HepG2 (cell line): ENCODE data around the gene OTOP1. TPM values are rescaled to one million over a fixed set of nuclear protein-coding genes. Genes with fewer than 3 reads are reported as not detected.
"Not testable (repeated sequence)": the region's sequence is repeated elsewhere in the genome, so short reads cannot be mapped to it uniquely, and the experiment has no call there.

Experiments used
- CEBPG ChIP-seq: IDR thresholded peaks from 2 replicates; pipeline ENCODE4 v1.6.1; 2016
- EHMT2 ChIP-seq: fragments of 200-600 bp; sonication (generic); IDR thresholded peaks from 2 replicates; pipeline ENCODE4 v1.7.0; 2017; ENCODE audit warnings: antibody characterized with exemption, low read depth, low read length, borderline replicate concordance
- EP300 ChIP-seq, 3 experiments: sonication (generic) in 1 of 3; formaldehyde crosslinking in 1 of 3; IDR thresholded peaks; 2 replicates each; pipeline versions ENCODE4 v1.5.1 to v1.6.1; 2011 to 2020; ENCODE audit warnings: low read depth in 2 of 3, low read length in 2 of 3, borderline replicate concordance in 1 of 3, improper control_type of control experiment in 1 of 3, mild to moderate bottlenecking in 1 of 3, missing genetic modification reagents in 1 of 3, moderate library complexity in 1 of 3
- FOXA1 ChIP-seq, 2 experiments: fragments of 450-650 bp in 1 of 2; sonication (generic) in 1 of 2; formaldehyde crosslinking in 1 of 2; IDR thresholded peaks; 2 replicates each; pipeline versions ENCODE4 v1.4.0 to v1.6.1; 2016 to 2020; ENCODE audit warnings: missing genetic modification reagents in 1 of 2
- FOXO1 ChIP-seq: sonication (generic); formaldehyde crosslinking; IDR thresholded peaks from 2 replicates; pipeline ENCODE4 v1.4.0; 2020; ENCODE audit warnings: missing genetic modification reagents
- KAT8 ChIP-seq: IDR thresholded peaks from 2 replicates; pipeline ENCODE4 v1.6.1; 2016; ENCODE audit warnings: missing genetic modification reagents, missing compliant biosample characterization
- KDM6A ChIP-seq: IDR thresholded peaks from 2 replicates; pipeline ENCODE4 v1.6.1; 2016; ENCODE audit warnings: low read depth
- NONO ChIP-seq, 2 experiments: fragments of 450-650 bp in 1 of 2; sonication (generic) in 1 of 2; formaldehyde crosslinking in 1 of 2; IDR thresholded peaks in 1 of 2; conservative IDR thresholded peaks in 1 of 2; 2 replicates each; pipeline versions ENCODE4 v1.6.1 to v1.8.0; 2017 to 2022; ENCODE audit warnings: mild to moderate bottlenecking in 1 of 2, missing genetic modification reagents in 1 of 2, moderate library complexity in 1 of 2
- PATZ1 ChIP-seq: sonication (generic); formaldehyde crosslinking; IDR thresholded peaks from 2 replicates; pipeline ENCODE4 v1.4.0; 2020; ENCODE audit warnings: missing genetic modification reagents
- SOX13 ChIP-seq, 3 experiments: fragments of 450-650 bp in 1 of 3; sonication (generic) in 1 of 3; formaldehyde crosslinking in 1 of 3; IDR thresholded peaks in 2 of 3; conservative IDR thresholded peaks in 1 of 3; 2 replicates each; pipeline versions ENCODE4 v1.5.0 to v1.6.1; 2016 to 2020; ENCODE audit warnings: antibody characterized with exemption in 1 of 3, mild to moderate bottlenecking in 1 of 3, missing compliant biosample characterization in 1 of 3, missing genetic modification reagents in 1 of 3, moderate library complexity in 1 of 3
- SP5 ChIP-seq: IDR thresholded peaks from 2 replicates; pipeline ENCODE4 v1.6.1; 2016; ENCODE audit warnings: low read depth, borderline replicate concordance
- TBX2 ChIP-seq: sonication (generic); formaldehyde crosslinking; IDR thresholded peaks from 2 replicates; pipeline ENCODE4 v1.5.0; 2020; ENCODE audit warnings: missing genetic modification reagents, mild to moderate bottlenecking, borderline replicate concordance
- TCF7 ChIP-seq: sonication (generic); IDR thresholded peaks from 2 replicates; pipeline ENCODE4 v1.6.1; 2016; ENCODE audit warnings: antibody characterized with exemption, low read depth
- ZFY ChIP-seq: sonication (generic); formaldehyde crosslinking; IDR thresholded peaks from 2 replicates; pipeline ENCODE4 v1.4.0; 2020; ENCODE audit warnings: missing genetic modification reagents
- ZNF317 ChIP-seq: sonication (generic); formaldehyde crosslinking; IDR thresholded peaks from 2 replicates; pipeline ENCODE4 v1.5.0; 2020; ENCODE audit warnings: mild to moderate bottlenecking, missing genetic modification reagents
- polyA plus RNA-seq, 8 experiments: library from polyadenylated mRNA; depleted of rRNA in 3 of 8; stranded (reverse) in 7 of 8; unstranded in 1 of 8; fragments of >200 nt; fragmentation: Illumina TruSeq in 4 of 8; extraction: Trizol in 4 of 8; gene quantifications; 2 replicates each; pipeline versions ENCODE4 v1.2.1 to v1.2.3, GENCODE V29; 2011 to 2016; ENCODE audit warnings: low read depth in 4 of 8, missing spikeins in 1 of 8, mixed read lengths in 1 of 8; ENCODE audit not compliant: insufficient read depth in 1 of 8
- total RNA-seq, 5 experiments: library from RNA; depleted of rRNA; stranded (reverse); fragments of >200 nt; fragmentation: Illumina TruSeq; extraction: Trizol; gene quantifications; 2 replicates each; pipeline ENCODE4 v1.2.3, GENCODE V29; 2016; ENCODE audit warnings: low read depth in 1 of 5
- TF ChIP-seq, protein P1 (sequence below): IDR thresholded peaks from 2 replicates; pipeline ENCODE4 v1.6.1; 2016
- TF ChIP-seq, protein P2 (sequence below): IDR thresholded peaks from 2 replicates; pipeline ENCODE4 v1.6.1; 2016; ENCODE audit warnings: low read depth, missing genetic modification reagents, missing compliant biosample characterization

Gene OTOP1
- total and polyA plus RNA-seq, 2 of the 13 experiments (the other 11 are each of a cell fraction or from before 2014, with no cell fraction given) = not detected

DNA sequence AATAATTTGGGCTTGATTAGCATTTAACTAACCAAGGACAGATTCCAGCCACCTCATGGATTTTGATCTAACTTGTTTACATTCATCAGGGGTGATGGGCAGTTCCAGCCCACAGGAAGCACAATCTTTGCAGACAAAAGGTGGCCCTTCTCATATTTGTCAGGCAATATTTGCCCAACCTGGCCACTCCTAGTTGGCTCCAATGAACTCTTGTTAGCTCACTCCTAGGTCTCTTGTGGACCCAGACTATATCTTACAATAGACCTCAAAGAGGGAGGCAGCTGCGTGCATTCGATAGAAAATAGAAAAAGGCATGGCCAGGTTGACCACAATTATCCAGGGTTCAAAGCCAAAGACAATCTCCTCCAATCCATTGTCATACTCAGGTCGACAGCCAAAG lies 38.2 kb downstream of the OTOP1 start (continued):
- not testable (repeated sequence) for TF ChIP-seq FOXA1 (IDR thresholded peaks at IDR 0.05); NONO (IDR thresholded peaks at IDR 0.05); EP300 (CRISPR knock-in tag; IDR thresholded peaks at IDR 0.05; ENCODE audit: borderline replicate concordance)
- TF ChIP-seq FOXA1 (CRISPR knock-in tag; IDR thresholded peaks at IDR 0.05) = peak; percentile 86
- peak; percentile 33; the same call in 1 of the 2 replicates for TF ChIP-seq ZNF317
- TF ChIP-seq, protein P1, sequence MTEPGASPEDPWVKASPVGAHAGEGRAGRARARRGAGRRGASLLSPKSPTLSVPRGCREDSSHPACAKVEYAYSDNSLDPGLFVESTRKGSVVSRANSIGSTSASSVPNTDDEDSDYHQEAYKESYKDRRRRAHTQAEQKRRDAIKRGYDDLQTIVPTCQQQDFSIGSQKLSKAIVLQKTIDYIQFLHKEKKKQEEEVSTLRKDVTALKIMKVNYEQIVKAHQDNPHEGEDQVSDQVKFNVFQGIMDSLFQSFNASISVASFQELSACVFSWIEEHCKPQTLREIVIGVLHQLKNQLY = peak; percentile 41; the same call in 1 of the 2 replicates
- peak; percentile 70; the same call in 1 of the 2 replicates for TF ChIP-seq FOXO1 (CRISPR knock-in tag)
- TF ChIP-seq, protein P2, sequence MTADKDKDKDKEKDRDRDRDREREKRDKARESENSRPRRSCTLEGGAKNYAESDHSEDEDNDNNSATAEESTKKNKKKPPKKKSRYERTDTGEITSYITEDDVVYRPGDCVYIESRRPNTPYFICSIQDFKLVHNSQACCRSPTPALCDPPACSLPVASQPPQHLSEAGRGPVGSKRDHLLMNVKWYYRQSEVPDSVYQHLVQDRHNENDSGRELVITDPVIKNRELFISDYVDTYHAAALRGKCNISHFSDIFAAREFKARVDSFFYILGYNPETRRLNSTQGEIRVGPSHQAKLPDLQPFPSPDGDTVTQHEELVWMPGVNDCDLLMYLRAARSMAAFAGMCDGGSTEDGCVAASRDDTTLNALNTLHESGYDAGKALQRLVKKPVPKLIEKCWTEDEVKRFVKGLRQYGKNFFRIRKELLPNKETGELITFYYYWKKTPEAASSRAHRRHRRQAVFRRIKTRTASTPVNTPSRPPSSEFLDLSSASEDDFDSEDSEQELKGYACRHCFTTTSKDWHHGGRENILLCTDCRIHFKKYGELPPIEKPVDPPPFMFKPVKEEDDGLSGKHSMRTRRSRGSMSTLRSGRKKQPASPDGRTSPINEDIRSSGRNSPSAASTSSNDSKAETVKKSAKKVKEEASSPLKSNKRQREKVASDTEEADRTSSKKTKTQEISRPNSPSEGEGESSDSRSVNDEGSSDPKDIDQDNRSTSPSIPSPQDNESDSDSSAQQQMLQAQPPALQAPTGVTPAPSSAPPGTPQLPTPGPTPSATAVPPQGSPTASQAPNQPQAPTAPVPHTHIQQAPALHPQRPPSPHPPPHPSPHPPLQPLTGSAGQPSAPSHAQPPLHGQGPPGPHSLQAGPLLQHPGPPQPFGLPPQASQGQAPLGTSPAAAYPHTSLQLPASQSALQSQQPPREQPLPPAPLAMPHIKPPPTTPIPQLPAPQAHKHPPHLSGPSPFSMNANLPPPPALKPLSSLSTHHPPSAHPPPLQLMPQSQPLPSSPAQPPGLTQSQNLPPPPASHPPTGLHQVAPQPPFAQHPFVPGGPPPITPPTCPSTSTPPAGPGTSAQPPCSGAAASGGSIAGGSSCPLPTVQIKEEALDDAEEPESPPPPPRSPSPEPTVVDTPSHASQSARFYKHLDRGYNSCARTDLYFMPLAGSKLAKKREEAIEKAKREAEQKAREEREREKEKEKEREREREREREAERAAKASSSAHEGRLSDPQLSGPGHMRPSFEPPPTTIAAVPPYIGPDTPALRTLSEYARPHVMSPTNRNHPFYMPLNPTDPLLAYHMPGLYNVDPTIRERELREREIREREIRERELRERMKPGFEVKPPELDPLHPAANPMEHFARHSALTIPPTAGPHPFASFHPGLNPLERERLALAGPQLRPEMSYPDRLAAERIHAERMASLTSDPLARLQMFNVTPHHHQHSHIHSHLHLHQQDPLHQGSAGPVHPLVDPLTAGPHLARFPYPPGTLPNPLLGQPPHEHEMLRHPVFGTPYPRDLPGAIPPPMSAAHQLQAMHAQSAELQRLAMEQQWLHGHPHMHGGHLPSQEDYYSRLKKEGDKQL (CRISPR knock-in tag) = peak; percentile 43; the same call in 1 of the 2 replicates
- peak; percentile 48; the same call in 1 of the 2 replicates for TF ChIP-seq CEBPG (CRISPR knock-in tag)
- TF ChIP-seq ZFY (CRISPR knock-in tag) = 0 out of 2 replicates have a peak, but pooled peaks have one; percentile 28
- TF ChIP-seq TCF7 = peak; percentile 60
- TF ChIP-seq NONO (CRISPR knock-in tag; conservative IDR thresholded peaks at IDR 0.05) = peak; percentile 52; the same call in 1 of the 2 replicates
- peak; percentile 50; the same call in 1 of the 2 replicates for TF ChIP-seq TBX2
- 0 out of 2 replicates have a peak, but pooled peaks have one; percentile 49 for TF ChIP-seq EHMT2
- peak; percentile 81 for TF ChIP-seq SOX13 (IDR thresholded peaks at IDR 0.05)
- TF ChIP-seq SOX13 (CRISPR knock-in tag; conservative IDR thresholded peaks at IDR 0.05 in 1 of 2, IDR thresholded peaks at IDR 0.05 in 1 of 2) = peak in 1 of 2 experiments; percentile 96; a peak in 2 of 4 replicates
- TF ChIP-seq KDM6A (CRISPR knock-in tag) = 0 out of 2 replicates have a peak, but pooled peaks have one; percentile 65
- peak; percentile 51; the same call in 1 of the 2 replicates for TF ChIP-seq KAT8 (CRISPR knock-in tag)
- TF ChIP-seq PATZ1 = peak; percentile 34; the same call in 1 of the 2 replicates
- TF ChIP-seq EP300 (IDR thresholded peaks at IDR 0.05; ENCODE audit: low read depth in 2 of 2, low read length in 2 of 2) = peak in 1 of 2 experiments; percentile 77; a peak in 1 of 4 replicates
- peak; percentile 91 for TF ChIP-seq SP5
